ENCODE data around the gene RBM20. TPM values are rescaled to one million over a fixed set of nuclear protein-coding genes. Genes with fewer than 3 reads are reported as not detected.

The RBM20 gene
- polyA plus RNA-seq, 2 of the 4 experiments (the other 2 are of a cell fraction) = 1.5 to 1.8 TPM

DNA sequence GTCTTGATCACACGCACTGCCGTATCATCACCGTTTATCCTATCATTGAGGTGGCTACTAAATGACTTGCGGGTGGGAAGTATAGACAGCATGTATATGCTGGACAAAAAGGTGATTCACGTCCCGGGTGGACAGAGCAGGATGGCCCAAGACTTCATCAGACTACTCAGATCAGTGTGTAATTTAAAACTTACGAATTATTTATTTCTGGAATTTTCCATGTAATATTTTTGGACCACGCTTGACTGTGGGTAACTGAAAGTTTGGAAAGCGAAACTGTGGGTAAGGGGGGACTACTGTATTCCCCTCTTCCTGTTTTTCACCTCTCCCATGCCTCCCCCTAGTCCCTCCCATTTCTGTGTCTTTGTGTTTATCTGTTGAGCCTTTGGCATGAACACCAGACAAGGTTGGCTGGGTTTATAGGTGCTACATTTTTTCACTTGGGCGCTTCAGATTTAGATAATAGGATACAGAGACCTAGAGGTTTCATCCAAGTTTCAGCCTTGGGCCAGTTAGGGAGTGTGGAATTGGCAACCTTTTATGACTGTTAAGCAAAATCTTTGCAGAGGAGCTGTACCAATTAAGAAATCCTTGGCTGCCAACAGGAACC, 55.8 kb downstream of the RBM20 start:
- TF ChIP-seq JUN (IDR thresholded peaks at IDR 0.05) (no peak), POLR2A (IDR thresholded peaks at IDR 0.05; ENCODE audit: low read length) (no peak), ZC3H11A (IDR thresholded peaks at IDR 0.05) (no peak)
- Histone ChIP-seq H3K4me2 (no peak overlapping the region), H3K4me3 (no peak overlapping the region), H3K9me3 (no peaks in the 10 kb centered on the region), H3K27ac (no peak overlapping the region), H3K4me1 (no peaks in the 10 kb centered on the region)
- FAIRE-seq (no peak), DNase-seq (ENCODE audit: low read depth in 1 of 2, low spot score in 1 of 2) (no peak), ATAC-seq (no peak)
- 91% methylated on average over 10 of the region's 10 CpGs for WGBS (ENCODE audit: missing lambda C conversion rate)
- ChIA-PET CTCF (no interaction called here), POLR2A (no interaction called here)

DNA sequence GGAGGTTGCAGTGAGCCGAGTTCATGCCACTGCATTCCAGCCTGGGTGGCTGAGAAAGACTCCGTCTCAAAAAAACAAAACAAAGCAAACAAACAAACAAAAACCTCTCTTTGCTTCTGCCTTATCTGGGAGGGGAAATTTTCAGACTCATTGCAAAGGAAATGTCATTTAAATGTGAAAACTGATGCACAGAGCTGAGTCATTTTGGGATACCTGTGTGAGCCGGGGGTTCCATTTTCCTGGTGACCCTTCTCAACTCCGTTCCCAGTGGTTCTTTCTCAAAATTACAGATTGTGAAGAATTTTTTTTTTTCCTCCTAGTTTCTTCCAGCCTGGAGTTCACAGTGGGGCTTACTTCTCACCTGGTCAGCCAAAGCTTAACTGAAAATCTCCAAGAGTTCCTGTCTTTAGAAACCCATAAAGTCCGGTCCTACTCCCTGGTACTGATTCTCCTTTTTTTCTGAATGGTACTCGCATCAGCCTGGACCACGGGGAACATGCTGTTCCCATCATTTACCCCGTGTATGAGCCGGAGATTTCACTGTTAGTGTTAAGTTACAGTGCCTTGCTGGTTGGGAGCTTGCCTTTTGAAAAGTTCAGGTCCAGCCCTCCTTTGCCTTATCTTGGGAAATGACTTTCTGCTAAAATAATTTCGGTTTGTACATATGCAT, 56.9 kb downstream of the RBM20 start:
- Histone ChIP-seq H3K4me3 (no peak overlapping the region), H3K9me3 (no peaks in the 10 kb centered on the region), H3K4me1 (no peaks in the 10 kb centered on the region), H3K4me2 (no peak overlapping the region), H3K27ac (no peak overlapping the region)
- POLR2A ChIA-PET = no interaction called here
- TF ChIP-seq CEBPB (IDR thresholded peaks at IDR 0.05) (no peak), BHLHE40 (IDR thresholded peaks at IDR 0.05; ENCODE audit: low read depth, low read length) (no peak), TFCP2L1 (CRISPR knock-in tag; IDR thresholded peaks at IDR 0.05) (no peak), ZNF302 (CRISPR knock-in tag; IDR thresholded peaks at IDR 0.05) (no peak), NFE2L2 (conservative IDR thresholded peaks at IDR 0.05; ENCODE audit: low read length) (no peak)
- TF ChIP-seq, protein P1, sequence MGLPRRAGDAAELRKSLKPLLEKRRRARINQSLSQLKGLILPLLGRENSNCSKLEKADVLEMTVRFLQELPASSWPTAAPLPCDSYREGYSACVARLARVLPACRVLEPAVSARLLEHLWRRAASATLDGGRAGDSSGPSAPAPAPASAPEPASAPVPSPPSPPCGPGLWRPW (IDR thresholded peaks at IDR 0.05) = no peak
- TF ChIP-seq, protein P2, sequence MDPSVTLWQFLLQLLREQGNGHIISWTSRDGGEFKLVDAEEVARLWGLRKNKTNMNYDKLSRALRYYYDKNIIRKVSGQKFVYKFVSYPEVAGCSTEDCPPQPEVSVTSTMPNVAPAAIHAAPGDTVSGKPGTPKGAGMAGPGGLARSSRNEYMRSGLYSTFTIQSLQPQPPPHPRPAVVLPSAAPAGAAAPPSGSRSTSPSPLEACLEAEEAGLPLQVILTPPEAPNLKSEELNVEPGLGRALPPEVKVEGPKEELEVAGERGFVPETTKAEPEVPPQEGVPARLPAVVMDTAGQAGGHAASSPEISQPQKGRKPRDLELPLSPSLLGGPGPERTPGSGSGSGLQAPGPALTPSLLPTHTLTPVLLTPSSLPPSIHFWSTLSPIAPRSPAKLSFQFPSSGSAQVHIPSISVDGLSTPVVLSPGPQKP (IDR thresholded peaks at IDR 0.05; ENCODE audit: low read depth, low read length) = no peak
- TF ChIP-seq, protein P3, sequence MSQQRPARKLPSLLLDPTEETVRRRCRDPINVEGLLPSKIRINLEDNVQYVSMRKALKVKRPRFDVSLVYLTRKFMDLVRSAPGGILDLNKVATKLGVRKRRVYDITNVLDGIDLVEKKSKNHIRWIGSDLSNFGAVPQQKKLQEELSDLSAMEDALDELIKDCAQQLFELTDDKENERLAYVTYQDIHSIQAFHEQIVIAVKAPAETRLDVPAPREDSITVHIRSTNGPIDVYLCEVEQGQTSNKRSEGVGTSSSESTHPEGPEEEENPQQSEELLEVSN (IDR thresholded peaks at IDR 0.05; ENCODE audit: borderline replicate concordance, low read depth) = no peak
- no peak for FAIRE-seq
- no peak; a peak in 1 of 6 replicates for ATAC-seq
- 65% methylated on average over 10 of the region's 10 CpGs for WGBS (ENCODE audit: missing lambda C conversion rate)
- CTCF ChIA-PET = interaction anchor here (0.9 to 1.7 kb wide), 4 partner anchors 30 to 93 kb away, joined by 3 to 6 read pairs (median 3); no protein-coding TSS in a partner anchor
- no peak for DNase-seq (ENCODE audit: low read depth in 1 of 2, low spot score in 1 of 2)

DNA sequence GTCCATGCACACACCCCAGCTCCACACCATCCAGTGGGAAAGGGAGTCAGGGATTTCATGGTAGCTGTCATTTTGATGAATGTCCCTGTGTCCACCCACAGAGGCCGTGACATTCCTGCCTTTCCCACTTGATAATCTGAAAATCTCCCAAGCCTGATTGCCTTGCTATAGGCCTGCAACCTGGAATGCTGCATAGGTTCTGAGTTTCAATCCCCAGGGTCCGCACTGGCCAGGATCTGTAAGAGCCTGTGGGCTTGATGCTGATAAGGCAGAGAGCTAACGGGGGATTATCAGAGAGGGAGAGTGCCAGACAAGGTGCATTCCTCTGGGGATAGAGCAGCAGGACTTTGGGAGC, 57.5 kb downstream of the RBM20 start:
- ChIA-PET CTCF (interaction anchor here (0.9 to 1.7 kb wide), 4 partner anchors 31 to 93 kb away, joined by 3 to 6 read pairs (median 3); no protein-coding TSS in a partner anchor), POLR2A (no interaction called here)

More for the DNA sequence above, 57.5 kb downstream of the RBM20 start:
- WGBS (ENCODE audit: missing lambda C conversion rate) = 86% methylated on average over 3 of the region's 3 CpGs
- no peak overlapping the region for H3K27ac ChIP-seq
- H3K4me2 ChIP-seq = no peak overlapping the region
- TF ChIP-seq HOXB13 (CRISPR knock-in tag; IDR thresholded peaks at IDR 0.05; ENCODE audit: low read depth) (no peak), EP300 (IDR thresholded peaks at IDR 0.05) (no peak), EHMT2 (IDR thresholded peaks at IDR 0.05; ENCODE audit: low read depth) (no peak), REST (IDR thresholded peaks at IDR 0.05) (no peak), SMC3 (IDR thresholded peaks at IDR 0.05) (no peak), NPAS2 (CRISPR knock-in tag; IDR thresholded peaks at IDR 0.05; ENCODE audit: borderline replicate concordance) (no peak), CBX8 (IDR thresholded peaks at IDR 0.05) (no peak), RFX5 (IDR thresholded peaks at IDR 0.05) (no peak), USF2 (IDR thresholded peaks at IDR 0.05) (no peak)
- peak in 1 of 2 experiments; percentile 21; a peak in 1 of 6 replicates for ATAC-seq
- DNase-seq (ENCODE audit: low read depth in 1 of 2, low spot score in 1 of 2) = no peak
- no peaks in the 10 kb centered on the region for H3K9me3 ChIP-seq
- no peak overlapping the region for H3K4me3 ChIP-seq
- H3K4me1 ChIP-seq = no peaks in the 10 kb centered on the region
- FAIRE-seq = no peak

All from A549 (cell line).